ENCODE measurements around the gene ZSCAN5A. TPM values are rescaled to one million over a fixed set of nuclear protein-coding genes. Genes with fewer than 3 reads are reported as not detected.
"Not testable (repeated sequence)": the region's sequence is repeated elsewhere in the genome, so short reads cannot be mapped to it uniquely, and the experiment has no call there.

The ZSCAN5A gene
- total and polyA plus RNA-seq, 5 experiments from 2014 or later: 7.4 to 12.4 (median 8.9) TPM

- H3K9me3 Mint-ChIP-seq: peaks cover 0 to 2% (median 0%) of the 10 kb centered on the region in 9 donors
- DNase-seq (no peak), ATAC-seq (no peak)
- H3K27ac Mint-ChIP-seq: no peak overlapping the region
- peaks cover 11 to 41% (median 23%) of the 10 kb centered on the region in 5 donors for H3K27me3 Mint-ChIP-seq
- H3K4me3 Mint-ChIP-seq: peak overlapping the region in 4 of 10 donors; percentile 10 to 71 (median 44)
- peaks cover 0 to 12% (median 11%) of the 10 kb centered on the region in 3 donors for H3K36me3 Mint-ChIP-seq
- POLR2A ChIA-PET: no interaction called here
- peaks cover 0 to 6% (median 4%) of the 10 kb centered on the region in 4 donors for H3K4me1 Mint-ChIP-seq
These were observed 97.3 kb downstream of the ZSCAN5A start for GRCh38 chr19:56217039-56217949.

GRCh38 chr19:56211718-56212117 lies 102.9 kb downstream of the ZSCAN5A start:
- peaks cover 0 to 2% (median 0%) of the 10 kb centered on the region in 4 donors for H3K4me1 Mint-ChIP-seq
- H3K9me3 Mint-ChIP-seq: no peaks in the 10 kb centered on the region
- no peak overlapping the region for H3K4me3 Mint-ChIP-seq
- H3K27me3 Mint-ChIP-seq: peaks cover 8 to 30% (median 23%) of the 10 kb centered on the region in 5 donors
- no peak for ATAC-seq
- POLR2A ChIA-PET: no interaction called here
- DNase-seq: no peak
- no peak overlapping the region for H3K27ac Mint-ChIP-seq
- no peaks in the 10 kb centered on the region for H3K36me3 Mint-ChIP-seq

GRCh38 chr19:56210036-56210435 lies 104.6 kb downstream of the ZSCAN5A start:
- H3K4me1 Mint-ChIP-seq, ATAC-seq, DNase-seq, H3K9me3 Mint-ChIP-seq, H3K36me3 Mint-ChIP-seq, POLR2A ChIA-PET, H3K4me3 Mint-ChIP-seq, H3K27ac Mint-ChIP-seq: not testable (repeated sequence)
- peaks cover 4 to 33% (median 19%) of the 10 kb centered on the region in 5 donors for H3K27me3 Mint-ChIP-seq

GRCh38 chr19:56209091-56209490 lies 105.5 kb downstream of the ZSCAN5A start:
- POLR2A ChIA-PET: no interaction called here
- Mint-ChIP-seq H3K36me3 (no peaks in the 10 kb centered on the region), H3K4me3 (no peak overlapping the region), H3K4me1 (peaks cover 0 to 2% (median 0%) of the 10 kb centered on the region in 4 donors), H3K27ac (no peak overlapping the region), H3K9me3 (no peaks in the 10 kb centered on the region), H3K27me3 (peaks cover 2 to 24% (median 13%) of the 10 kb centered on the region in 5 donors)
- ATAC-seq (no peak), DNase-seq (no peak)

- Mint-ChIP-seq H3K27ac (peak overlapping the region in 1 of 10 donors; percentile 86), H3K27me3 (peaks cover 4 to 23% (median 8%) of the 10 kb centered on the region in 5 donors)
- H3K4me1 Mint-ChIP-seq, POLR2A ChIA-PET, H3K9me3 Mint-ChIP-seq, ATAC-seq, DNase-seq, H3K36me3 Mint-ChIP-seq, H3K4me3 Mint-ChIP-seq: not testable (repeated sequence)
These were observed 107.1 kb downstream of the ZSCAN5A start for GRCh38 chr19:56207581-56207980.

- H3K27ac Mint-ChIP-seq: no peak within 1 kb of the TSS
These were observed 112.7 kb downstream of the ZSCAN5A start, which contains the start of gene ZSCAN5C for GRCh38 chr19:56201973-56202372. Gene ZSCAN5C (plus strand): TSS chr19:56202273. CDS start chr19:56205914, 3,641 bp downstream.

GRCh38 chr19:56199687-56200086 lies 115.0 kb downstream of the ZSCAN5A start:
- H3K36me3 Mint-ChIP-seq: peaks cover 0 to 1% (median 0%) of the 10 kb centered on the region in 3 donors
- H3K27me3 Mint-ChIP-seq: peaks cover 0 to 11% (median 2%) of the 10 kb centered on the region in 5 donors
- no peaks in the 10 kb centered on the region for H3K9me3 Mint-ChIP-seq
- POLR2A ChIA-PET: no interaction called here
- no peak overlapping the region for H3K27ac Mint-ChIP-seq
- ATAC-seq (no peak), DNase-seq (no peak)
- H3K4me1 Mint-ChIP-seq: no peaks in the 10 kb centered on the region
- H3K4me3 Mint-ChIP-seq: no peak overlapping the region

More at GRCh38 chr19:56201973-56202372, 112.7 kb downstream of the ZSCAN5A start, which contains the start of gene ZSCAN5C:
- H3K4me3 Mint-ChIP-seq: no peak within 1 kb of the TSS
- no peaks in the 10 kb centered on the region for H3K4me1 Mint-ChIP-seq
- peaks cover 0 to 1% (median 0%) of the 10 kb centered on the region in 3 donors for H3K36me3 Mint-ChIP-seq
- POLR2A ChIA-PET: no interaction called here
- ATAC-seq: no peak
- no peaks in the 10 kb centered on the region for H3K9me3 Mint-ChIP-seq
- peaks cover 2 to 20% (median 6%) of the 10 kb centered on the region in 5 donors for H3K27me3 Mint-ChIP-seq
- DNase-seq: no peak

- H3K4me1 Mint-ChIP-seq, H3K4me3 Mint-ChIP-seq, H3K36me3 Mint-ChIP-seq, ATAC-seq, POLR2A ChIA-PET, DNase-seq, H3K9me3 Mint-ChIP-seq: not testable (repeated sequence)
- Mint-ChIP-seq H3K27me3 (peaks cover 0 to 11% (median 3%) of the 10 kb centered on the region in 5 donors), H3K27ac (peak within 1 kb of the TSS in 1 of 10 donors; percentile 59)
These were observed 117.0 kb downstream of the ZSCAN5A start, which contains the start of gene ZSCAN5B for GRCh38 chr19:56197646-56198045. Gene ZSCAN5B (minus strand): TSS chr19:56197783. CDS start chr19:56193052, 4,731 bp downstream.

GRCh38 chr19:56193981-56194640 lies 120.5 kb downstream of the ZSCAN5A start:
- Mint-ChIP-seq H3K4me1 (no peaks in the 10 kb centered on the region), H3K4me3 (no peak overlapping the region), H3K27me3 (peaks cover 0 to 14% (median 1%) of the 10 kb centered on the region in 5 donors), H3K36me3 (peaks cover 0 to 1% (median 0%) of the 10 kb centered on the region in 3 donors), H3K27ac (no peak overlapping the region), H3K9me3 (no peaks in the 10 kb centered on the region)
- POLR2A ChIA-PET: no interaction called here
- DNase-seq: no peak
- ATAC-seq: no peak

- Mint-ChIP-seq H3K4me3 (no peak overlapping the region), H3K4me1 (no peaks in the 10 kb centered on the region), H3K27me3 (peaks cover 0 to 14% (median 4%) of the 10 kb centered on the region in 5 donors), H3K36me3 (no peaks in the 10 kb centered on the region), H3K9me3 (no peaks in the 10 kb centered on the region), H3K27ac (no peak overlapping the region)
- DNase-seq (no peak), ATAC-seq (no peak)
- POLR2A ChIA-PET: no interaction called here
These were observed 122.9 kb downstream of the ZSCAN5A start for GRCh38 chr19:56191711-56192110.

GRCh38 chr19:56191115-56191514 lies 123.5 kb downstream of the ZSCAN5A start:
- Mint-ChIP-seq H3K27me3 (peaks cover 0 to 14% (median 5%) of the 10 kb centered on the region in 5 donors), H3K36me3 (no peaks in the 10 kb centered on the region), H3K4me3 (no peak overlapping the region), H3K4me1 (no peaks in the 10 kb centered on the region), H3K27ac (no peak overlapping the region), H3K9me3 (no peaks in the 10 kb centered on the region)
- POLR2A ChIA-PET: no interaction called here
- no peak for ATAC-seq
- no peak for DNase-seq

- no peak overlapping the region for H3K4me3 Mint-ChIP-seq
- DNase-seq: no peak
- H3K27ac Mint-ChIP-seq: no peak overlapping the region
- H3K4me1 Mint-ChIP-seq: peaks cover 0 to 4% (median 0%) of the 10 kb centered on the region in 4 donors
- no peaks in the 10 kb centered on the region for H3K36me3 Mint-ChIP-seq
- POLR2A ChIA-PET: no interaction called here
- ATAC-seq: no peak
- peaks cover 5 to 17% (median 9%) of the 10 kb centered on the region in 5 donors for H3K27me3 Mint-ChIP-seq
- H3K9me3 Mint-ChIP-seq: no peaks in the 10 kb centered on the region
These were observed 124.9 kb downstream of the ZSCAN5A start for GRCh38 chr19:56189785-56190184.

Data from naive thymus-derived CD8-positive, alpha-beta T cell (primary cell).